K562 (cell line): ENCODE data around the gene PSMD14.

Experiments used
- ELF1 ChIP-seq: fragments of 200-800 bp; sonication (Bioruptor generic); IDR thresholded peaks from 2 replicates; pipeline ENCODE4 v1.6.1; 2016; ENCODE audit warnings: missing genetic modification characterization, missing compliant biosample characterization
- JUNB ChIP-seq: fragments of 450-650 bp; formaldehyde crosslinking; conservative IDR thresholded peaks from 2 replicates; pipeline ENCODE4 v1.4.0; 2020; ENCODE audit warnings: mild to moderate bottlenecking
- L3MBTL2 ChIP-seq: fragments of 450-650 bp; IDR thresholded peaks from 2 replicates; pipeline ENCODE4 v1.6.1; 2016; ENCODE audit warnings: mild to moderate bottlenecking, moderate library complexity
- NFYB ChIP-seq: IDR thresholded peaks from 2 replicates; pipeline ENCODE4 v1.6.1; 2011; ENCODE audit warnings: mild to moderate bottlenecking, moderate library complexity; ENCODE audit not compliant: insufficient read length; ENCODE audit errors: extremely low read depth
- POLR2A ChIP-seq: fragments of 450-650 bp; conservative IDR thresholded peaks from 2 replicates; pipeline ENCODE4 v1.6.1; 2016
- POLR2AphosphoS5 ChIP-seq: IDR thresholded peaks from 2 replicates; pipeline ENCODE4 v1.6.1; 2011; ENCODE audit warnings: mild to moderate bottlenecking, low read depth, low read length, moderate library complexity; ENCODE audit not compliant: control insufficient read depth, insufficient read depth
- RCOR1 ChIP-seq, 2 experiments: IDR thresholded peaks; 2 replicates each; pipeline ENCODE4 v1.6.1; 2012; ENCODE audit warnings: low read depth in 2 of 2, low read length in 2 of 2, borderline replicate concordance in 1 of 2, improper control_type of control experiment in 1 of 2
- SIN3A ChIP-seq, 2 experiments: fragments of 150-350 bp in 1 of 2; IDR thresholded peaks; 2 replicates each; pipeline ENCODE4 v1.6.1; 2011 to 2016; ENCODE audit warnings: borderline replicate concordance in 2 of 2, low read depth in 2 of 2, low read length in 2 of 2, mild to moderate bottlenecking in 2 of 2, moderate library complexity in 2 of 2; ENCODE audit not compliant: control insufficient read depth in 1 of 2
- SMAD4 ChIP-seq: fragments of 250-450 bp; sonication (Bioruptor Pico); conservative IDR thresholded peaks from 2 replicates; pipeline ENCODE4 v1.8.0; 2021; ENCODE audit warnings: inconsistent platforms, mild to moderate bottlenecking, moderate library complexity
- TAF7 ChIP-seq: fragments of 450-650 bp; IDR thresholded peaks from 2 replicates; pipeline ENCODE4 v1.6.1; 2016; ENCODE audit warnings: missing genetic modification characterization, missing compliant biosample characterization
- TEAD4 ChIP-seq, 2 experiments: sonication (generic) in 1 of 2; formaldehyde crosslinking in 1 of 2; IDR thresholded peaks; 2 replicates each; pipeline versions ENCODE4 v1.6.1 to v1.8.0; 2012 to 2022; ENCODE audit warnings: borderline replicate concordance in 1 of 2, inconsistent platforms in 1 of 2, low read length in 1 of 2, mild to moderate bottlenecking in 1 of 2, missing genetic modification reagents in 1 of 2
- XRCC5 ChIP-seq: fragments of 200-400 bp; formaldehyde crosslinking; IDR thresholded peaks from 2 replicates; pipeline ENCODE4 v1.6.1; 2017; ENCODE audit warnings: low read depth, mild to moderate bottlenecking, low read length
- ZNF280B ChIP-seq: fragments of 250-450 bp; sonication (Bioruptor Pico); IDR thresholded peaks from 2 replicates; pipeline ENCODE4 v1.5.1; 2021; ENCODE audit warnings: mild to moderate bottlenecking
- TF ChIP-seq, protein P1 (sequence below), 3 experiments: IDR thresholded peaks in 2 of 3; conservative IDR thresholded peaks in 1 of 3; 2 replicates each; pipeline ENCODE4 v1.5.1; 2011 to 2012; ENCODE audit warnings: low read length in 3 of 3, mild to moderate bottlenecking in 3 of 3, control low read depth in 2 of 3, improper control_type of control experiment in 1 of 3, inconsistent platforms in 1 of 3, low read depth in 1 of 3, mixed read lengths in 1 of 3, moderate library complexity in 1 of 3; ENCODE audit not compliant: insufficient read depth in 2 of 3

DNA sequence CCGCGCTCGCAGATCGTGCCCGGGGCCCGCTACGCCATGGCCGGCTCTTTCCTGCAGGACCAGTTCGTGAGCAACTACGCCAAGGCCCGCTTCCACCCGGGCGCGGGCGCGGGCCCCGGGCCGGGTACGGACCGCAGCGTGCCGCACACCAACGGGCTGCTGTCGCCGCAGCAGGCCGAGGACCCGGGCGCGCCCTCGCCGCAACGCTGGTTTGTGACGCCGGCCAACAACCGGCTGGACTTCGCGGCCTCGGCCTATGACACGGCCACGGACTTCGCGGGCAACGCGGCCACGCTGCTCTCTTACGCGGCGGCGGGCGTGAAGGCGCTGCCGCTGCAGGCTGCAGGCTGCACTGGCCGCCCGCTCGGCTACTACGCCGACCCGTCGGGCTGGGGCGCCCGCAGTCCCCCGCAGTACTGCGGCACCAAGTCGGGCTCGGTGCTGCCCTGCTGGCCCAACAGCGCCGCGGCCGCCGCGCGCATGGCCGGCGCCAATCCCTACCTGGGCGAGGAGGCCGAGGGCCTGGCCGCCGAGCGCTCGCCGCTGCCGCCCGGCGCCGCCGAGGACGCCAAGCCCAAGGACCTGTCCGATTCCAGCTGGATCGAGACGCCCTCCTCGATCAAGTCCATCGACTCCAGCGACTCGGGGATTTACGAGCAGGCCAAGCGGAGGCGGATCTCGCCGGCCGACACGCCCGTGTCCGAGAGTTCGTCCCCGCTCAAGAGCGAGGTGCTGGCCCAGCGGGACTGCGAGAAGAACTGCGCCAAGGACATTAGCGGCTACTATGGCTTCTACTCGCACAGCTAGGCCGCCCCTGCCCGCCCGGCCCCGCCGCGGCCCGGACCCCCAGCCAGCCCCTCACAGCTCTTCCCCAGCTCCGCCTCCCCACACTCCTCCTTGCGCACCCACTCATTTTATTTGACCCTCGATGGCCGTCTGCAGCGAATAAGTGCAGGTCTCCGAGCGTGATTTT, 115.5 kb downstream of the PSMD14 start:
- TF ChIP-seq NFYB (no peak), L3MBTL2 (no peak), TEAD4 (IDR thresholded peaks at IDR 0.05; ENCODE audit: low read length) (no peak), TEAD4 (CRISPR knock-in tag; IDR thresholded peaks at IDR 0.05; ENCODE audit: borderline replicate concordance) (no peak), TAF7 (tag) (no peak), RCOR1 (IDR thresholded peaks at IDR 0.05; ENCODE audit: borderline replicate concordance in 1 of 2, low read depth in 2 of 2, low read length in 2 of 2) (no peak), XRCC5 (no peak), SIN3A (IDR thresholded peaks at IDR 0.05; ENCODE audit: borderline replicate concordance in 2 of 2, control insufficient read depth in 1 of 2, low read depth in 2 of 2, low read length in 2 of 2) (no peak), POLR2AphosphoS5 (no peak), POLR2A (no peak), SMAD4 (CRISPR knock-in tag) (no peak), ELF1 (no peak), JUNB (CRISPR knock-in tag) (no peak), ZNF280B (CRISPR knock-in tag) (no peak)
- TF ChIP-seq, protein P1, sequence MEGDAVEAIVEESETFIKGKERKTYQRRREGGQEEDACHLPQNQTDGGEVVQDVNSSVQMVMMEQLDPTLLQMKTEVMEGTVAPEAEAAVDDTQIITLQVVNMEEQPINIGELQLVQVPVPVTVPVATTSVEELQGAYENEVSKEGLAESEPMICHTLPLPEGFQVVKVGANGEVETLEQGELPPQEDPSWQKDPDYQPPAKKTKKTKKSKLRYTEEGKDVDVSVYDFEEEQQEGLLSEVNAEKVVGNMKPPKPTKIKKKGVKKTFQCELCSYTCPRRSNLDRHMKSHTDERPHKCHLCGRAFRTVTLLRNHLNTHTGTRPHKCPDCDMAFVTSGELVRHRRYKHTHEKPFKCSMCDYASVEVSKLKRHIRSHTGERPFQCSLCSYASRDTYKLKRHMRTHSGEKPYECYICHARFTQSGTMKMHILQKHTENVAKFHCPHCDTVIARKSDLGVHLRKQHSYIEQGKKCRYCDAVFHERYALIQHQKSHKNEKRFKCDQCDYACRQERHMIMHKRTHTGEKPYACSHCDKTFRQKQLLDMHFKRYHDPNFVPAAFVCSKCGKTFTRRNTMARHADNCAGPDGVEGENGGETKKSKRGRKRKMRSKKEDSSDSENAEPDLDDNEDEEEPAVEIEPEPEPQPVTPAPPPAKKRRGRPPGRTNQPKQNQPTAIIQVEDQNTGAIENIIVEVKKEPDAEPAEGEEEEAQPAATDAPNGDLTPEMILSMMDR (IDR thresholded peaks at IDR 0.05 in 2 of 3, conservative IDR thresholded peaks at IDR 0.05 in 1 of 3; ENCODE audit: insufficient read depth in 2 of 3, low read depth in 1 of 3, low read length in 3 of 3) = no peak
